HG03064 (cell line): ENCODE data around the gene PKP1.

Experiments
- ATAC-seq: cut with Tn5 transposase; IDR thresholded peaks from one replicate; pipeline ENCODE4 v1.9.1; 2021; ENCODE audit warnings: low read depth; ENCODE audit not compliant: unreplicated experiment

The PKP1 gene

DNA sequence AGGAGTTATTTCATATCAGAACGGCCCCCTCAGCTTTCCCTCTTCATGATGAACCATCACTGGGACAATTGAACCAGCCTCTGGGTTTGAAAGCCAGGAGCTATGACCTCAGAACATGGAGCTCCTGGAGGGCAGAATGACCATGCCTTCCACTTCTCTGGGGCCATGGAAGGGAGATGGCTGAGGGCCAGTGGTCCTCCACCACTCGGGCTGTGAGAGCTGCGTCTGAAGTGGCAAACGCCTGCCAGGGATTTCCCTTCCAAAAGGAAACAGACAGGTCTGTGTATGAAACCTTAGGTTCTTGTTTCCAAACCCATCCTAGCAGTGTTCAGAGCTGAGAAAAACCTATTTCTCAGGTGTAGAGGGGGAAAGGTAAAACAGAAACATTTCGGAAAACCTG is 22.5 kb downstream of the PKP1 start:
- no peak for ATAC-seq

GRCh38 chr1:201307231-201307630 is 23.9 kb downstream of the PKP1 start:
- no peak for ATAC-seq

DNA sequence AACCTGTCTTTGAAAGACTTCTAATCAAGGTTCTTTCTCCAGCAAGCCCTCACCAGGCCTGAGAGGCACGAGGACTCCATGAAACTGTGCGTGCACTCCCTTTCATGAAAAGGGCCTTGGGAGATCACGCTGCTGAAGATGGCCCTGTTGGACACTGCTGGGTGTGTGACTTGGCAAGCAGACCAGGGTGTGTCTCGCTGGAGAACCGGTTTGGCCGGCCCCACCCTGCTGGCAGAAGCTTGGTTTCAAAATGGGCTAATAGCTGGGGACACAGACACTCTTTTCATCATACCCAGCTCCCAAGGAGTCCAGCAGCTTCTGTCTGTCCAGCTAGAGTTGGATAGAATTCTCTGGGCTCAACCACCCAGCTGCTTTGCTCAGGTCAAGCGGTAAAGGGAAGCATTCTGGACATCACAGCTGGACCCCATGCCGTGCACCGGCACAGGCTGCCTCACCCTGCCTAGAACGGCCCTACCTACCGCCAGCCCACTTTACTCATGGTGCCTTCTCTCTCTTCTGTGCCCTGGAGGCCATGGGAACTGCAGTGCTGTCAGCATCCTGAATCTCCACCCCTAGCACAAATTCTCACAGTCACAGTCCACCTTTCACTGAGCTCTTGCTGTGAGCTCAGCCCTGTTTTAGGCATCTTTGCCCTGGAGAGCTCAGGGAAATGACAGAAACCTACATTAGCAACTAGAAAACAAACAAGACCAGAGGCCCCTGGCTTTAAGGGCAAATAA is 24.6 kb downstream of the PKP1 start:
- no peak for ATAC-seq

- no peak for ATAC-seq
Observed at GRCh38 chr1:201309416-201309815, 26.1 kb downstream of the PKP1 start.

DNA sequence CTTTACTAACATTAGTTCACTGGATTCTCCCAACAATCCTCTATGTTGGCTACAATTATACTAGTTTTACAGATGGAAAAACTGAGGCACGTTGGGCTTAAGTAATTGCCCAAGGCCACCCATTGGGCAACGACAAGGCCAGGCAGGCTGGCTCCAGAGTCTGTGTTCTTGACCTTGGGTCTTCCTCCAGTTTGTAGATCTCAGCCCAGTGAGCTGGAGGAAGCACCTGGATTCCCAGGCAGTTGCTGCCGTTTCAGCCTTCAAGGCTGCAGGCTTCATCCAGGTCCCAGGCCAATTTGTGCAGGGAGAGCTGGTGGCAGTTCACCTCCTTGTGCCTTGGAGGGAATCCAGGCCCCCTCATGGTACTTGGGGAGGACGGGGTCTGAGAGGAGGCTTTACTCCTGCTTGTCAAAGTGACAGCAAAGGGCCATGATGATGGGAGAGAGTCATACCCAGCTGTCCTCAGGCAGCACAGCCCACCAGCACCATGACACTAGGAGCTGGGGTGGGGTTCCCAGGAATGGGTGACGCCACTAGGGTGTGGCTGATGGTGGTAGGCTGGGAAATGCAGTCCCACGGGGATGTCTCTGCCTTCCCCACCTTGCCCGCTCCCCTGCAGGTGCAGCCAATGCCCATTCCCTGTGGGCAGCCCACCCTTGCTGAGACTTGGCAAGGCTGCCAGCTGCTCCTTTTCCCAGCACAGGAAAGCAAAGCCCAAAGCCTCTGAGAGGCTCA is 27.1 kb downstream of the PKP1 start:
- ATAC-seq, result no peak

- no peak for ATAC-seq
Observed at GRCh38 chr1:201310986-201311355, 27.7 kb downstream of the PKP1 start.

DNA sequence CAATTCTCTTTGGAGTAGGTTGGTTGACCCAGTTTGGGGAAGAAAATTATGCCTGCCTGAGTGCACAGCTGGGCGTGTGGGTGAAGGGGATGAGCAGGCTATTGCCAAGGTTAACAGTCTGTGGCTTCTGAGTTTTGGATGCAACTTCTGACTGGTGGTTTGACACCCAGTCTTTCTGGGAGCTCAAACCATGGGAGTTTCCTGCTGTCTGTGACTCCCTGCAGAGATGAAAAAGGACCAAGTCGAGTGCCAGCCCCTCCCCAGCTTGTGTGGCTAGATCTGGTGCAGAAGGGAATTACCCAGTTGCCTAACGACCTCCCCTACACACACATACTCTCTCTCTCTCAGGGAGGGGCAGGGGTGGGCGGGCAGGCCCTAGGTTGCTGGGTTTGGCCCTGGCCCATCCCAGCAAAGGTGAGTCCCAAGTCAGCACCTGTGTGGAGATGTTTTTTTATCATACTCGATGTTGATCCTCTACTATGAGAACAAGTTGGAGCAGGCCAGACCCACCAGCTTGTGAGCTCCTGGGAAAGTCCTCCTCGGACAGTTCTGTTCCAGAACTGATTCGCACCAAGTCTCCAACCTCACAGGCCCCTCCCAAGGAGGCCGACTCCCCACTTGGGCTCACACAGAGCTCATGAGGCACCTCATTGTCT is 28.2 kb downstream of the PKP1 start:
- ATAC-seq, result no peak

GRCh38 chr1:201312298-201312697 is 29.0 kb downstream of the PKP1 start:
- no peak for ATAC-seq

GRCh38 chr1:201313086-201313485 is 29.8 kb downstream of the PKP1 start:
- no peak for ATAC-seq

- ATAC-seq, result no peak
Observed at GRCh38 chr1:201316556-201316955, 33.2 kb downstream of the PKP1 start.

DNA sequence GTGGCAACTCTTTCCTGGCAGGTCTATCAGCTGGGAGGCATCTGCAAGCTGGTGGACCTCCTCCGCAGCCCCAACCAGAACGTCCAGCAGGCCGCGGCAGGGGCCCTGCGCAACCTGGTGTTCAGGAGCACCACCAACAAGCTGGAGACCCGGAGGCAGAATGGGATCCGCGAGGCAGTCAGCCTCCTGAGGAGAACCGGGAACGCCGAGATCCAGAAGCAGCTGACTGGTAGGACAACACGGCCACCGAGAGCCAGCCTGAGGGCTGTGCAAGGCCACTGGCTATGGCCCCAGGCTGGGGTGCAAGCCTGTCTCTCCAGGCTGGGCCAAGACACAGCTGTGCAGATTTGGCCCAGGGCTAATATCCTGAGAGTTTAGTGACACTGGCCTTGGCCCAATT is 34.2 kb downstream of the PKP1 start:
- no peak for ATAC-seq

DNA sequence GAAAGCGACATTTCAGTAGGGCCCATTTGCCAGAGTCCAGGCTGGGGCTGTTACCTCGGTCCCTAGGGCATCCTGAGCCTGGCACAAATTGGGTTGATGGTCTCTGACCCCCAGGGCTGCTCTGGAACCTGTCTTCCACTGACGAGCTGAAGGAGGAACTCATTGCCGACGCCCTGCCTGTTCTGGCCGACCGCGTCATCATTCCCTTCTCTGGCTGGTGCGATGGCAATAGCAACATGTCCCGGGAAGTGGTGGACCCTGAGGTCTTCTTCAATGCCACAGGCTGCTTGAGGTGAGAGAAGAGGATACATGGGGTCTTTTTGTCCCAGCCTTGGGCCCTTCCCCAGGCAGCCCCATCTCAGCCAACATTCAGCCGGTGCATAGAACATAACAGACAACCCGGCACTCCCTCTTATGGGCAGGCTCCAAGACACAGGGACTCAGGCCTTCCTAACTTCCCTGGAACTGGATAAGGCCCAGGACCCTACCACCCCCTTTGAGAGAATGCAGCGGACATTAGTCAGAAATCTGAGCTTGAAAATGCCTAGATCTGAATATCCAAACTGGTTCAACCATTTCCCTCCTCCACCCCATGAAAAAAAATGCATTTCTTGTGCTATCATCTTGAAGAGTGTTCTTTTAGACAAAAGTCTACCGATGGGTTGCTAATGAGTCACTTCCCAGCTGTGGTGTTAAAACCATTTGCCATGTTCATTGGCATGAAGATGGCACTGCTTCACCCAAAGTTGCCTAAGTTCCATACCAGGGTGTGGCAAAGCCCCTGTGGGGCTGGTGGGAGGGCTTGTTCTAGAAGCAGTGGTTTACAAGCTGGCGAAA is 35.4 kb downstream of the PKP1 start:
- no peak for ATAC-seq

DNA sequence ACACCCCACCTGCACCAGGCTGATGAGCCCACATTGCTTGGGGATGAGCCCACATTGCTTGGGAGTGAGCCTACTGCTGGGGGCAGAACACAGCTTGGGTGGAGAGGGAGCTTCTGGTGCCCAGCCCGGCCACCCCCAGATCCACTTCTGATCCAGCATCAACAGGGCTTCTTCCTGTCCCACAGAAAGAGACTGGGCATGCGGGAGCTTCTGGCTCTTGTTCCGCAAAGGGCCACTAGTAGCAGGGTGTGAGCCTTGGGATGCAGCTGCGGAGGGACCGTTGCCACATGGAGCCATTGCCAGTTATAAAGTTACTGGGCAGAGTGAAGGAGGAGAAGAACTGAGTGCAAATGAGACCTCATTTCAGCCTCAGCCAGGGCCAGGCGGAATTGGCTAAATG is 36.3 kb downstream of the PKP1 start:
- ATAC-seq, result no peak

DNA sequence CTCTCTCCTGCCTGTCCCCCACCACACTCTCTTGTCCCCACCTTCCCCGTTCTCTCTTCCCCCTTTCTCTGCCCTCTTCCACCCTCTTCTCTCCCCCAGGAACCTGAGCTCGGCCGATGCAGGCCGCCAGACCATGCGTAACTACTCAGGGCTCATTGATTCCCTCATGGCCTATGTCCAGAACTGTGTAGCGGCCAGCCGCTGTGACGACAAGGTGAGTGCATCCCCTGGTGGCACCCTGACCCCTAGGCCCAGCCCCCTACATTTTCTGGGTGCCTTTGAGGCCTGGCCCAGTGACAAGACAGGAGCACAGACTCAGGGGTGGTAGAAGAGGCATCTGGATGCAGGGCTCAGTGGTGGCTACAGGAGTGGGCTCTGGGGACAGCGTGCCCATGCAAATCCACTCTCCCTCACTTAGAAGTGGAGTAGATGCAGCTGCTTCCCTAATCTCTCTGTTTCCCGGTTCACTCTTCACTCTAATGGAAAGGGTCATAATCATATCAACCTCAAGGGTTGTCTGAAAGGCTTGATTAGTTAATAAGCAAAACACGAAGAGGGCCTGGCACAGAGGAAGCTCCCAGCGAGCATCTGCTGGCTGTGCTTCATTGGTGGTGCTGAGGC is 37.0 kb downstream of the PKP1 start:
- no peak for ATAC-seq

GRCh38 chr1:201321826-201322390 is 38.6 kb downstream of the PKP1 start:
- no peak for ATAC-seq

DNA sequence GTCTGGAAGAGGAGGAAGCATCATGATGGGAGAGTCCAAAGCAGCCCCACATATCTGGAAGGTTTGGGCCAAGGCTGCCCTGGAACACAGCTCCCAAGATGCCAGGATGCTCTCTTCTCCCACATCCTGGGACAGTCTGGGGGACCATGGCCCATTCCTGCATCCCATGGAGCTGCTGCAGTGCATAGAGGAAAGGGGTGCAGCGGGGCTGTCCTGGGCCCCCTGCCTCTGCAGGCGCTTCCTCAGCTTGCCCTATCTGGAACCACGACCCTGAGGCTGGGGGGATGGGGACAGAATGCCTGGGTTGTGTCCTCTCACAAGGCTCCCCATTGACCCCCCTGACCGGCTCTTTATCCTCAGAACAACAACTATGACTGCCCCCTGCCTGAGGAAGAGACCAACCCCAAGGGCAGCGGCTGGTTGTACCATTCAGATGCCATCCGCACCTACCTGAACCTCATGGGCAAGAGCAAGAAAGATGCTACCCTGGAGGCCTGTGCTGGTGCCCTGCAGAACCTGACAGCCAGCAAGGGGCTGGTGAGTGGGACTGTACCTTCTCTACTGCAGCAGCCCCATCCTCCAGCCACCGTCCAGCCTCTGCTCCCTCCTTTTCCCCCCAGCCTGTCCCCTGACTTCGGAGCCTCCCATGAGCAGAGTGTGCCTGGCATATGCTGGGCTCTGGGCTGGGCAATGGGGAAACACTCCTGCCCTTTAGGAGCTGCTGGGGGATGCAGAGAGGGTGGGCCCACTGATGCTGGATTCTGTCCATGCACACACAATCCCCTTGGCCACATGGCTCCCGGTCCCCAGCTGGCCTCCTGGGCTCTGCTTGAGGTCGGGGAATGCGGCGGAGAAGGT is 39.6 kb downstream of the PKP1 start:
- ATAC-seq, result no peak

DNA sequence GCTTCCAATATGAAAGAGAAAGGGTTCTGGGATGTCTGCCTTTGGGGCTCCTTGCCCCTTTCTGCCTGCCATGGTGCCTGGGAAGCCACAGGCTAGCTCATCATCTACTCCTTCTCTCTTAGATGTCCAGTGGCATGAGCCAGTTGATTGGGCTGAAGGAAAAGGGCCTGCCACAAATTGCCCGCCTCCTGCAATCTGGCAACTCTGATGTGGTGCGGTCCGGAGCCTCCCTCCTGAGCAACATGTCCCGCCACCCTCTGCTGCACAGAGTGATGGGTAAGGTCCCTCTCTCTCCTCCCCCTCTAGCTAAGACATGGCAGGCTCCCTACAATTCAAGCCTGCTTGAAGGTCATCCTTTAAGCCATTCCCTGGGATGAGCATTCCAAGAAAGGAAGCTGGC is 41.0 kb downstream of the PKP1 start:
- no peak for ATAC-seq

- ATAC-seq, result no peak
Observed at GRCh38 chr1:201324821-201325677, 41.7 kb downstream of the PKP1 start.
